HG02623 (cell line): Measurements from ENCODE around the gene KIF1A.

Source experiments
- ATAC-seq: cut with Tn5 transposase; IDR thresholded peaks from one replicate; pipeline ENCODE4 v1.9.1; 2021; ENCODE audit warnings: moderate library complexity; ENCODE audit not compliant: unreplicated experiment

Gene KIF1A

GRCh38 chr2:240777456-240778212 lies 42.4 kb downstream of the KIF1A start:
- no peak for ATAC-seq

GRCh38 chr2:240775905-240776304 lies 44.1 kb downstream of the KIF1A start:
- ATAC-seq, result no peak

- ATAC-seq, result no peak
Observed at GRCh38 chr2:240774856-240775255, 45.2 kb downstream of the KIF1A start.

- no peak for ATAC-seq
Observed at GRCh38 chr2:240769096-240769495, 50.9 kb downstream of the KIF1A start.

GRCh38 chr2:240768216-240768615 lies 51.8 kb downstream of the KIF1A start:
- ATAC-seq, result no peak

GRCh38 chr2:240767341-240767740 lies 52.7 kb downstream of the KIF1A start:
- ATAC-seq, result no peak

- ATAC-seq, result no peak
Observed at GRCh38 chr2:240766072-240766471, 53.9 kb downstream of the KIF1A start.

GRCh38 chr2:240765007-240765406 lies 55.0 kb downstream of the KIF1A start:
- no peak for ATAC-seq

- no peak for ATAC-seq
Observed at GRCh38 chr2:240764605-240765004, 55.4 kb downstream of the KIF1A start.

GRCh38 chr2:240762971-240763370 lies 57.0 kb downstream of the KIF1A start:
- no peak for ATAC-seq

GRCh38 chr2:240762249-240762648 lies 57.8 kb downstream of the KIF1A start:
- ATAC-seq, result no peak

- no peak for ATAC-seq
Observed at GRCh38 chr2:240760576-240761246, 59.3 kb downstream of the KIF1A start.

- no peak for ATAC-seq
Observed at GRCh38 chr2:240760121-240760520, 59.9 kb downstream of the KIF1A start.

- no peak for ATAC-seq
Observed at GRCh38 chr2:240759459-240759858, 60.6 kb downstream of the KIF1A start.

- no peak for ATAC-seq
Observed at GRCh38 chr2:240757086-240757614, 62.9 kb downstream of the KIF1A start.

- no peak for ATAC-seq
Observed at GRCh38 chr2:240752209-240752608, 67.8 kb downstream of the KIF1A start.

GRCh38 chr2:240750409-240750808 lies 69.6 kb downstream of the KIF1A start:
- no peak for ATAC-seq

GRCh38 chr2:240749516-240749915 lies 70.5 kb downstream of the KIF1A start:
- ATAC-seq, result no peak

- ATAC-seq, result no peak
Observed at GRCh38 chr2:240747256-240747655, 72.8 kb downstream of the KIF1A start.

GRCh38 chr2:240746671-240747070 lies 73.3 kb downstream of the KIF1A start:
- no peak for ATAC-seq

GRCh38 chr2:240745962-240746361 lies 74.1 kb downstream of the KIF1A start:
- ATAC-seq, result no peak

- no peak for ATAC-seq
Observed at GRCh38 chr2:240745456-240745855, 74.6 kb downstream of the KIF1A start.
